GM21717 (cell line): Measurements from ENCODE around the gene HS6ST1.

ENCODE experiments used
- ATAC-seq: cut with Tn5 transposase; IDR thresholded peaks from one replicate; pipeline ENCODE4 v1.9.1; 2021; ENCODE audit warnings: mild to moderate bottlenecking, moderate library complexity; ENCODE audit not compliant: unreplicated experiment

The HS6ST1 gene

GRCh38 chr2:128300151-128301020, 18.3 kb downstream of the HS6ST1 start:
- ATAC-seq, result no peak

- ATAC-seq, result no peak
These were observed 19.0 kb downstream of the HS6ST1 start for GRCh38 chr2:128299628-128300027.

GRCh38 chr2:128298846-128299507, 19.7 kb downstream of the HS6ST1 start:
- ATAC-seq, result no peak

GRCh38 chr2:128298286-128298685, 20.4 kb downstream of the HS6ST1 start:
- ATAC-seq, result no peak

- no peak for ATAC-seq
These were observed 24.7 kb downstream of the HS6ST1 start for GRCh38 chr2:128293870-128294455.

- ATAC-seq, result no peak
These were observed 25.3 kb downstream of the HS6ST1 start for GRCh38 chr2:128293426-128293755.

- no peak for ATAC-seq
These were observed 25.9 kb downstream of the HS6ST1 start for GRCh38 chr2:128292599-128293425.

- ATAC-seq, result no peak
These were observed 26.6 kb downstream of the HS6ST1 start for GRCh38 chr2:128291844-128292598.

- ATAC-seq, result no peak
These were observed 27.4 kb downstream of the HS6ST1 start for GRCh38 chr2:128291161-128291843.

- no peak for ATAC-seq
These were observed 28.3 kb downstream of the HS6ST1 start for GRCh38 chr2:128290356-128290755.

GRCh38 chr2:128289439-128289838, 29.2 kb downstream of the HS6ST1 start:
- ATAC-seq, result no peak

- ATAC-seq, result no peak
These were observed 29.9 kb downstream of the HS6ST1 start for GRCh38 chr2:128288781-128289180.

GRCh38 chr2:128287780-128288735, 30.6 kb downstream of the HS6ST1 start:
- ATAC-seq, result no peak

- no peak for ATAC-seq
These were observed 31.5 kb downstream of the HS6ST1 start for GRCh38 chr2:128286905-128287779.

- ATAC-seq, result no peak
These were observed 32.5 kb downstream of the HS6ST1 start for GRCh38 chr2:128286011-128286721.

- no peak for ATAC-seq
These were observed 33.2 kb downstream of the HS6ST1 start for GRCh38 chr2:128285329-128285931.

GRCh38 chr2:128284841-128285240, 33.8 kb downstream of the HS6ST1 start:
- no peak for ATAC-seq
